WTC11 (cell line): Measurements from ENCODE around the gene GIMAP7. TPM values are rescaled to one million over a fixed set of nuclear protein-coding genes. Genes with fewer than 3 reads are reported as not detected.

Experiments used
- ATAC-seq: fragments of 200-7000 bp; cut with Tn5 transposase; 2 replicates; pipeline ENCODE4 v1.10.0; 2021; ENCODE audit warnings: mild to moderate bottlenecking, moderate library complexity
- CTCF ChIA-PET: fragments of 300-600 bp; sonication (Branson Sonifier 250); formaldehyde crosslinking; loops from one replicate; lab custom pipeline; 2021; ENCODE audit warnings: antibody characterized with exemption; lab: Charles Lee
- POLR2A ChIA-PET: fragments of 350-600 bp; sonication (Branson Sonifier 250); formaldehyde crosslinking; loops from one replicate; lab custom pipeline; 2021; ENCODE audit warnings: antibody characterized with exemption; lab: Charles Lee
- DNase-seq: peaks from one replicate; pipeline ENCODE4 v3.0.0; 2021; ENCODE audit warnings: low spot score
- H3K27ac Mint-ChIP-seq: 2 replicates; pipeline ENCODE4 v1.8.0; 2021; ENCODE audit warnings: mixed read lengths
- H3K27me3 Mint-ChIP-seq: 2 replicates; pipeline ENCODE4 v1.8.0; 2021; ENCODE audit warnings: low read depth, mild to moderate bottlenecking, moderate library complexity, mixed read lengths
- H3K36me3 Mint-ChIP-seq: 2 replicates; pipeline ENCODE4 v1.8.0; 2021; ENCODE audit warnings: mixed read lengths
- H3K4me1 Mint-ChIP-seq: 2 replicates; pipeline ENCODE4 v1.8.0; 2022; ENCODE audit warnings: mixed read lengths
- H3K4me3 Mint-ChIP-seq: 2 replicates; pipeline ENCODE4 v1.8.0; 2021; ENCODE audit warnings: mild to moderate bottlenecking, moderate library complexity, mixed read lengths
- H3K9me3 Mint-ChIP-seq: 2 replicates; pipeline ENCODE4 v1.8.0; 2021; ENCODE audit warnings: mixed read lengths
- ATF2 ChIP-seq: sonication (generic); formaldehyde crosslinking; IDR thresholded peaks from 2 replicates; pipeline ENCODE4 v1.8.1; 2022; ENCODE audit warnings: low read depth, missing genetic modification reagents, borderline replicate concordance
- CBFB ChIP-seq: sonication (generic); formaldehyde crosslinking; IDR thresholded peaks from 2 replicates; pipeline ENCODE4 v1.8.1; 2022; ENCODE audit warnings: mild to moderate bottlenecking, low read depth, missing genetic modification reagents
- CDX4 ChIP-seq: fragments of 250-450 bp; sonication (Bioruptor Pico); IDR thresholded peaks from 2 replicates; pipeline ENCODE4 v1.9.0; 2021; ENCODE audit warnings: moderate library complexity, mild to moderate bottlenecking, inconsistent platforms, borderline replicate concordance
- CREM ChIP-seq: sonication (generic); formaldehyde crosslinking; IDR thresholded peaks from 2 replicates; pipeline ENCODE4 v1.8.1; 2022; ENCODE audit warnings: mild to moderate bottlenecking, missing genetic modification reagents, moderate library complexity
- EMX1 ChIP-seq: fragments of 250-450 bp; sonication (Bioruptor Pico); IDR thresholded peaks from 2 replicates; pipeline ENCODE4 v1.8.0; 2021; ENCODE audit warnings: mild to moderate bottlenecking
- ESRRA ChIP-seq: sonication (generic); formaldehyde crosslinking; IDR thresholded peaks from 2 replicates; pipeline ENCODE4 v1.8.1; 2022; ENCODE audit warnings: mild to moderate bottlenecking, missing genetic modification reagents, borderline replicate concordance
- ETV6 ChIP-seq: sonication (generic); formaldehyde crosslinking; IDR thresholded peaks from 2 replicates; pipeline ENCODE4 v1.8.1; 2022; ENCODE audit warnings: mild to moderate bottlenecking, missing genetic modification reagents
- FOXP1 ChIP-seq: sonication (generic); formaldehyde crosslinking; IDR thresholded peaks from 2 replicates; pipeline ENCODE4 v1.8.0; 2022; ENCODE audit warnings: missing genetic modification reagents, mild to moderate bottlenecking, moderate library complexity, borderline replicate concordance
- JUN ChIP-seq: sonication (generic); formaldehyde crosslinking; IDR thresholded peaks from 2 replicates; pipeline ENCODE4 v1.8.0; 2023; ENCODE audit warnings: mild to moderate bottlenecking, missing genetic modification reagents
- SMAD3 ChIP-seq: sonication (generic); formaldehyde crosslinking; IDR thresholded peaks from 2 replicates; pipeline ENCODE4 v1.8.0; 2022; ENCODE audit warnings: missing genetic modification reagents, mild to moderate bottlenecking, borderline replicate concordance
- TCF7 ChIP-seq: sonication (generic); formaldehyde crosslinking; IDR thresholded peaks from 2 replicates; pipeline ENCODE4 v1.8.0; 2022; ENCODE audit warnings: mild to moderate bottlenecking, low read depth, missing genetic modification reagents, moderate library complexity
- TEAD1 ChIP-seq: sonication (generic); formaldehyde crosslinking; IDR thresholded peaks from 2 replicates; pipeline ENCODE4 v1.8.0; 2022; ENCODE audit warnings: mild to moderate bottlenecking, missing genetic modification reagents
- TP53 ChIP-seq: sonication (generic); formaldehyde crosslinking; IDR thresholded peaks from 2 replicates; pipeline ENCODE4 v1.8.1; 2023; ENCODE audit warnings: mild to moderate bottlenecking, missing genetic modification reagents
- ZBTB21 ChIP-seq: sonication (generic); formaldehyde crosslinking; IDR thresholded peaks from 2 replicates; pipeline ENCODE4 v1.8.1; 2023; ENCODE audit warnings: mild to moderate bottlenecking, missing genetic modification reagents, borderline replicate concordance
- ZNF317 ChIP-seq: sonication (generic); formaldehyde crosslinking; IDR thresholded peaks from 2 replicates; pipeline ENCODE4 v1.8.1; 2023; ENCODE audit warnings: low read depth, mild to moderate bottlenecking, moderate library complexity, missing genetic modification reagents, borderline replicate concordance
- ZNF423 ChIP-seq: fragments of 250-450 bp; sonication (Bioruptor Pico); IDR thresholded peaks from 2 replicates; pipeline ENCODE4 v2.1.2; 2022; ENCODE audit warnings: mild to moderate bottlenecking, moderate library complexity
- ZNF425 ChIP-seq: fragments of 250-450 bp; sonication (Bioruptor Pico); conservative IDR thresholded peaks from 2 replicates; pipeline ENCODE4 v1.9.0; 2021; ENCODE audit warnings: mild to moderate bottlenecking
- ZNF512 ChIP-seq: sonication (generic); formaldehyde crosslinking; IDR thresholded peaks from 2 replicates; pipeline ENCODE4 v1.8.1; 2022; ENCODE audit warnings: missing genetic modification reagents, borderline replicate concordance
- ZSCAN18 ChIP-seq: fragments of 250-450 bp; sonication (Bioruptor Pico); IDR thresholded peaks from 2 replicates; pipeline ENCODE4 v2.1.2; 2022; ENCODE audit warnings: mild to moderate bottlenecking, moderate library complexity
- total RNA-seq: library from RNA; stranded (reverse); gene quantifications from 3 replicates; pipeline ENCODE4 v1.2.3, GENCODE V29; 2021
- TF ChIP-seq, protein P1 (sequence below): sonication (generic); formaldehyde crosslinking; IDR thresholded peaks from 2 replicates; pipeline ENCODE4 v1.8.1; 2022; ENCODE audit warnings: low read depth, mild to moderate bottlenecking, moderate library complexity, missing genetic modification reagents, borderline replicate concordance

The GIMAP7 gene
- total RNA-seq, 1 experiment from 2014 or later: 0.37 TPM

- H3K4me3 Mint-ChIP-seq: no peak overlapping the region
Observed at GRCh38 chr7:150471886-150472285, 42.8 kb upstream of the GIMAP7 start.

More at GRCh38 chr7:150471886-150472285, 42.8 kb upstream of the GIMAP7 start:
- Mint-ChIP-seq H3K4me1 (peaks cover 4% of the 10 kb centered on the region; the same call in 1 of the 2 replicates), H3K27ac (no peak overlapping the region), H3K36me3 (no peaks in the 10 kb centered on the region), H3K9me3 (peaks cover 20% of the 10 kb centered on the region), H3K27me3 (peaks cover 35% of the 10 kb centered on the region)
- ChIA-PET POLR2A (no interaction called here), CTCF (no interaction called here)
- ATAC-seq (no peak), DNase-seq (no peak)
- TF ChIP-seq JUN (CRISPR knock-in tag) (no peak), ZBTB21 (CRISPR knock-in tag) (no peak), ATF2 (CRISPR knock-in tag) (no peak), ZSCAN18 (CRISPR knock-in tag) (no peak), CREM (CRISPR knock-in tag) (no peak), TEAD1 (CRISPR knock-in tag) (no peak), ZNF512 (CRISPR knock-in tag) (no peak), ZNF425 (no peak), TP53 (no peak), CDX4 (CRISPR knock-in tag) (no peak), SMAD3 (no peak), TCF7 (no peak), CBFB (no peak), ZNF423 (CRISPR knock-in tag) (no peak), ZNF317 (CRISPR knock-in tag) (no peak), EMX1 (no peak), ETV6 (no peak), FOXP1 (no peak), ESRRA (CRISPR knock-in tag) (no peak)
- TF ChIP-seq, protein P1, sequence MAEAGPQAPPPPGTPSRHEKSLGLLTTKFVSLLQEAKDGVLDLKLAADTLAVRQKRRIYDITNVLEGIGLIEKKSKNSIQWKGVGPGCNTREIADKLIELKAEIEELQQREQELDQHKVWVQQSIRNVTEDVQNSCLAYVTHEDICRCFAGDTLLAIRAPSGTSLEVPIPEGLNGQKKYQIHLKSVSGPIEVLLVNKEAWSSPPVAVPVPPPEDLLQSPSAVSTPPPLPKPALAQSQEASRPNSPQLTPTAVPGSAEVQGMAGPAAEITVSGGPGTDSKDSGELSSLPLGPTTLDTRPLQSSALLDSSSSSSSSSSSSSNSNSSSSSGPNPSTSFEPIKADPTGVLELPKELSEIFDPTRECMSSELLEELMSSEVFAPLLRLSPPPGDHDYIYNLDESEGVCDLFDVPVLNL (CRISPR knock-in tag): no peak
